ENCODE data around the gene KCNN3.

Gene KCNN3

DNA sequence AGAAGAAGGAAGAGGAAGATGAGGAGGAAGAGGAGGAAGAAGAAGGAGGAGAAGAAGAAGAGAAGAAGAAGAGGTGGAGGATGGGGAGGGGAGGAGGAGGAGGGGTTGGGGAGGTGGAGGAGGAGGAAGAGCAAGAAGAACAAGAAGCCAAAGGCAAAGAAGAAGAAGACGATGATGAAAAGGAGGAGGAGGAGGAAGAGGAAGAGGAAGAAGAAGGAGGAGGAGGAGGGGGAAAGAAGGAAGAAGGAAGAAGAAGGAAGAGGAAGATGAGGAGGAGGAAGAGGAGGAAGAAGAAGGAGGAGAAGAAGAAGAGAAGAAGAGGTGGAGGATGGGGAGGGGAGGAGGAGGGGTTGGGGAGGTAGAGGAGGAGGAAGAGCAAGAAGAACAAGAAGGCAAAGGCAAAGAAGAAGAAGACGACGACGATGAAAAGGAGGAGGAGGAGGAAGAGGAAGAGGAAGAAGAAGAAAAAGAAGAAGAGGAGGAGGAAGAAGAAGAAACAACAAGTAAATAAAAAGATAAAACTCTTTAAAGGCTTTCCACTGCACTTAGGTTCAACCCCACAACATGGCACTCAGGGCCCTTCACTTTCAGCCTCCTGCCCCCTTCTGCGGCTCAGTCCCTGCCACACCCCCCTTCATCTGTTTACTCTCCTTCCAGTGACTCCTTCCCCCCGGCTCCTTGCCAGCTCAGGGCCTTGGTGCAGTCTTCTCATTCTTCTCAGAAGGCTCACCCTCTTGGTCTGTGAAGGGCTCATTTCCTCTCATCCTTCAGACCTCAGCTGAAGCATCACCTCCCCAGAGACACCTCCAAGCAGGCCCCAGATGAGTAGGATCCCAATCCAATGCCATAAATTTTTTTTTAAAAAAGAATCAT lies 114.0 kb downstream of the KCNN3 start:
- H3K4me3 ChIP-seq (ENCODE audit: low read depth, low read length): no peak overlapping the region

GRCh38 chr1:154753426-154753825 lies 116.7 kb downstream of the KCNN3 start:
- no peak overlapping the region for H3K4me3 ChIP-seq (ENCODE audit: low read depth, low read length)

DNA sequence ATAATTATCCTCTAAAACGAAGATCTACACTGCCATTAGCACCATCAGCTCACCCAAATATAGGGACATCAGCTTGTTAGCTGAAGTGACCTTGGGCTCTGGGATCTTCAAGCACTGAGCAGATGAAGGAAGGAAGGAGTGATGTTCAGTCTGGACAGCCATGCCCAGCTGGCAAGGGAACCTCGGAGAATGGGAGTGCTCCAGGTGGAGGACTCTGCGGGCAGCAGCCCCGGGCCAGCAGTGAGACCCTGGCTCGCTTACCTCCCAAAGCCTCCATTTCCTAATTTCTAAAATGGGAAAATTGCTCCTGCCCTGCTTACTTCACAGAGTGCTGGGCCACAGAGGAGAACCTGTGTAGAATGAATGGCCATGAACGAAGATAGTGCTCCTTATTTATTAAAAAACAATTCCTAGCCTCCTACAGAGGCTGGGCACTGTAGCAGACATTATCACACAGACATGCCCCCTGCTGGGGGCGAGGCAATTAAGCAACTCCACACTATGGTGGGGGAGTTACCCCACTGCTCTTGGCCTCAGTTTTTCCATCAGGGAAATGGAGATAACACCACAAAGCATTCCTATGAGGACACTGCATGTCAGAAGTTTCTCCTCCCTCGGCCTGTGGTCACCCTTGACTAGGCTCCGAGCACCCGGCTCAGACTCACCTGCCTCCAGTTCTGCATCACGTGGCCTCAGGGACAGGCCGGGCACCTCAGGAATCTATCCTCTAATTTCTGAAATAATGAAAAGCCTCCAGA lies 117.6 kb downstream of the KCNN3 start:
- H3K4me3 ChIP-seq (ENCODE audit: low read depth, low read length): no peak overlapping the region

DNA sequence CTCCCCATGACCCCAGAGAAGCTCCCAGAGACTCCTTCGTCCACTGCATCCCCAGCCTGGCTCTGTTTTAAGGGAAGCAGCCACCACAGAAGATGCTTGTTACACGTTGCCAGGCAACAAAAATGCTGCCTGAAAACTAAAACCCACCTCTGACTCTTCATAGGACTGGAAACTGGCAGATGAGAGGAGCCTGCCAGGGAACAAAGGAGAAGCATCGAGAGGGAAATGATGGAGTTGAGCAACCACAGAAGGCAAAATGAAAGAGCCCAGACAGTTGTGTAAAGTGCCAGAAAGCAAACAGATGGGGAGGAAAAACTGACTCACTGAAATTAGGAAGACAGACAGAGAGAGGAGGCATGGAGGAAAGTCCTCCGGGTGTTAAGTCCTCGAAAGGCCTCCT lies 118.4 kb downstream of the KCNN3 start:
- H3K4me3 ChIP-seq (ENCODE audit: low read depth, low read length): no peak overlapping the region

DNA sequence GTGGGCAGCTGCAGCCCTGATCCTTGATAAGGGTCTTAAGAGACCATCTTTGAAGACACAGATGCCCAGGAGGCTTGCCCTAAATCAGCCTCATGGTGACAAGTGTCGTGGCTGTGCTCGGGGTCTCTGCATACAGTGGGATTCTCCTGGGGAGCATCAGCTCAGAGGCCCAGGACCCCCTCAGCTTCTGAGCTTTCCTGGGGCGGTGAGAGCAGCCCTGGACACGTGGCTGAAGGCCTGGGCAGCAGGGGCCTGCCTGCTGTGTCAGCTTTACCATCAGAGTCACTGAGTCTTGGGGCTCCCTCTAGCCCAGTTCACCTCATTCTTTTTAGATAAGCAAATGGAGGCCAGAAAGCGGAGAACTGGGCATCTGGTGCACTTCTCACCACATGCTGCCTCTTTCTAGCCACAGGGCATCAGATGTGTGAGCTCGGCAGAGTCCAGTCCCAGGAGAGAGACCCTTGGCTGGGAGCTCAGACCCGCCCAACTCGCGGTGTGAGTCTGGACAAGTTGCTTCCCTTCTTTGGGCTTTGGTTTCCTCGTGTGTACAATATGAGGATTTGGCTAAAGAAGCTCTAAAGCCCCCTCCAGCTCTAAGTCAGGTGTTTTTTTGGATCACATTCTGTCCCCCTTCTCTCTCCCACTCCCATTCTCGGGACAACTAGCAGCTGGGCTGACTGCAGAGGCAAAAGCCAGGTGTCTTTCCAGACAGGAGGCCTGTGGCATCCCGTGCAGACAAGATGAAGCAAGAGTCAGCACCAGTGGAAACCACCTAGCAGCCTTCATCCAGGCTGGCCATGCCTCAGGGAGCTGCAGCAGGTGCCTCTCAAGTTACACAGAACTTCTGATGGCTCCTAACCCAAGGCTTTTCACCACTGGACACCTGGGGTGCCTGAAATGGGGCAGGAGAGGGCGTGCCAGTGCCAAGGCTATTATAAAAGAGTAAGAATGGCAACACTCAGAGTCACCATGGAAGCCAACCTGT lies 119.1 kb downstream of the KCNN3 start:
- no peak overlapping the region for H3K4me3 ChIP-seq (ENCODE audit: low read depth, low read length)

- no peak overlapping the region for H3K4me3 ChIP-seq (ENCODE audit: low read depth, low read length)
Observed at GRCh38 chr1:154749078-154749760, 120.9 kb downstream of the KCNN3 start.

DNA sequence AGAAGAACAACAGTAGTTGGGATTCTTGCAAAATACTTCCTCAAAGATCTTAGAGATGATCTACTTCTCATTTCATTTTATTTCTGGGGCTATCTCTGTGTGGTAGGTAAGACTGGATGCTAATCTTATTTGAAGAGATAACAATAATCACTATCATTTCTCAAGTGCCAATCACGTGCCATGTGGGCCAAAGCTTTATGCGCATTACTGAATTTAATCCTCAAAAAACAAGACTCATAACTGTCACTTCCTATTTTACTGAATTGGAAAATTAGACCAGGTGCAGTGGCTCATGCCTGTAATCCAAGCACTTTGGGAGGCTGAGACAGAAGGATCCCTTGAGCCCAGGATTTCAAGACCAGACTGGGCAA lies 121.7 kb downstream of the KCNN3 start:
- H3K4me3 ChIP-seq (ENCODE audit: low read depth, low read length): no peak overlapping the region

DNA sequence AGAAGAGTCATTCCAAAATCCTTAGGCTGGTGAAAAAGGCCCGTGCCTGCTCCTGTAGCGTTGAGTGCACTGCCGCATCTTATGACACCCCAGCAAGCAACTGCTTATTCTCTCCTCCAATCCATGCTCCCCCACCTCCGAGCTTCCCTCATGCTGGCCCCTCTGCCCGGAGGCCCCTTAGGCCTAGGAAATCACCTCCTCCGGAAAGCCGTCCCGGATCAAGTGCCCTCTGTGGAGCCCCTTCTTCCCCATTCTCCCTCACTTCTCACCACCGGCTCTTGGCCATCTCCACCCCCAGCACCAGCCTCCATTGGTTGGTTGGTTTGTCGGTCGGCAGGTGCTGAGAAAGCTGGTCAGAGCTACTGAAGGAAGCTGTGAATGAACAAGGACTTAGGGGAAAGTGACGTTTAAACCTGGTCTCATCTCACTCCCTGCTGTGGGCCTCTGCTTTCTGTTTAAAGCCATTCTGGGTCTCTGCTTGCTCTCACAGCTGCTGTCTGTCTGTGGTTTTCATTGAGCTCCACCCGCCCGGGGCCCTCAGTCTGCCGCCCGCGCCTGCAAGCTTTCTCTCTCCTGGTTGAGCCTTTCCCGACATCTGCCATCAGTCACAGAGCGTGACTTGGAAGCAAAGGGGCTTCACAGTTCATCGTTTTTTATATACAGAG lies 122.2 kb downstream of the KCNN3 start:
- no peak overlapping the region for H3K4me3 ChIP-seq (ENCODE audit: low read depth, low read length)

DNA sequence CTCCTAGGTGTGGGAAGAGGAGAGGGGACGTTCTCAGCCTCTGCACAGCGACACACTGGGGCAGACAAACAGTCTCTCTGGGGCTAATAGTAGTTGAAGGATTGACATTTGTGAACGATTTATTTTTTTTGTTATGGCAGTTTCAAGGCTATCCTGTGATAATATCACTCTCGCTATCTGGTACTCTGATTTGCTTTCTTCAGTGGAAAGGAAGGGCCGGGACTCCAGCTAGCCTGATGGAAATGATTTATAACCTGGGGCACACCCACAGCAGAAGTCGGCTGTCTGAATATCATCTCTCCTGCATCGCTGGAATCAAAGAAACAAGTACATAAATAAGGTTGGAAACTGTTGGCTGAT lies 122.7 kb downstream of the KCNN3 start:
- H3K4me3 ChIP-seq (ENCODE audit: low read depth, low read length): no peak overlapping the region

GRCh38 chr1:154746622-154747299 lies 123.3 kb downstream of the KCNN3 start:
- no peak overlapping the region for H3K4me3 ChIP-seq (ENCODE audit: low read depth, low read length)

DNA sequence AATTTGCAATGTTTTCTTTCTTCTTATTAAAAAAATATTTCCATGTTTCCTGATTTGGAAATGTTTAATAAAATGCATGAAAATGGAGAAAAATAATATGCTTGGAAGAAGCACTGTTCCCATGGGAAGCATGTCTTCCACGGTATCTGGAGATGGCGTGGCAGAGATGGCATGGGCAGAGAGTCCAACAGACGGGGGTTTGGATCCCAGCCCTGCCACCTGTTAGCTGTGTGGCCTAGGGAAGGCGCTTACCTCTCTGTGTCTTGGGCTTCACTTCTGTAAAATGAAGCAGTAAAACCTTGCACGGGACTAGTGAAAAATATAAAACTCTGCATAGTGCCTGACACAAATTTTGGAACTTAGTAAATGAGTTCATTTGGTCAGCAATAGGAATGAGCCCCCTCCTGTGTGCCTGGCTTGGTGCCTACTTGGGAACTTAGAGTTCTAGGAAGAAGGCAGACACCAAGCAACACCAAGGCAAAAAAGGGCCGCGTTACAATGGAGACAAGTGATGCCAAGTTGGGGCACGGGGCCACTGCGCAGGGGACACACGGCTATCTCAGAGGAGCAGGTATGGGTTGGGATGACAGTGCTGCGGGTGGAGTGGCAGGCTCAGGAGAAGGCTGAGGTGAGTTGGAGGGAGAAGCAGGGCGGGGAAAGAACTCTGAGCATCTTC lies 124.2 kb downstream of the KCNN3 start:
- no peak overlapping the region for H3K4me3 ChIP-seq (ENCODE audit: low read depth, low read length)

- no peak overlapping the region for H3K4me3 ChIP-seq (ENCODE audit: low read depth, low read length)
Observed at GRCh38 chr1:154745286-154745731, 124.8 kb downstream of the KCNN3 start.

- no peak overlapping the region for H3K4me3 ChIP-seq (ENCODE audit: low read depth, low read length)
Observed at GRCh38 chr1:154744352-154745035, 125.6 kb downstream of the KCNN3 start.

DNA sequence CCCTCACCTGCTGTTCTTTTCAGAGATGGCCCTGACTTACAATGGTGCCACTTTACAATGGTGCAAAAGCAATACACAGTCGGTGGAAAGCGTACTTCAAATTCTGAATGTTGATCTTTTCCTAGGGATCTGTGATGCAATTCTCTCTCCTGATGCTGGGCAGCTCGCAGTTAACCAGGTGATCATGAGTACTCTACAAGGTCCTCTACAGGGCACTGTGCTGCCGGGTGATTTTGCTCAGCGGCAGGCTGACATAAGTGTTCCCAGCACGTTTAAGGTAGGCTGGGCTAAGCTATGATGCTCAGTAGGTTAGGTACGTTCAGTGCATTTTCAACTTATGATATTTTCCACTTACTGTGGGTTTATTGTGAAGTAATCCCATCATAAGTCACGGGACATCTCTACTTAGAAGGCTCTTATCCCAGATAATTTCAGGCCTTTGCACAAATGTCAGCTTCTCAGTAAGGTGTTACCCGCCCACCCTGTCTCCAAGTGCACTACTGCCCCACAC lies 126.5 kb downstream of the KCNN3 start:
- no peak overlapping the region for H3K4me3 ChIP-seq (ENCODE audit: low read depth, low read length)

DNA sequence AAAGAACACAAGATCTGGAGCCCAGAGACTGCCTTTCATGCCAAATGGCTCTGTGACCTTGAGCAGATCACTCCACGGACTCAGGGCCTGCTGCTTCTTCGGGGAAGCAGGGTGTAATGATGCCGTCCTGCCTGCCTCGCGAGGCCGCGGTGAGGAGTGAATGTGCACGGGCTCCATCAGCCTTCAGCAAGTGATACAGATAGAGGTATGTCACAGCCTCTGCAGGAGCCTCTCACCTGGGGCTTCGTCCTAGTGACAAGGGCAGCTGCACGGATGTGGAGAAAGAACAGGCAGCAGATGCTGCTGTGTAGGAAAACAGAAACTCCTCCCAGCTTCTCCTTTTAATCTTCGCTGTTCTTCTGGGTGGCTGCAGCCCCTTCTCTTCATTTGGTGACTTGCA lies 127.5 kb downstream of the KCNN3 start:
- H3K4me3 ChIP-seq (ENCODE audit: low read depth, low read length): no peak overlapping the region

- no peak overlapping the region for H3K4me3 ChIP-seq (ENCODE audit: low read depth, low read length)
Observed at GRCh38 chr1:154741741-154742495, 128.2 kb downstream of the KCNN3 start.

- no peak overlapping the region for H3K4me3 ChIP-seq (ENCODE audit: low read depth, low read length)
Observed at GRCh38 chr1:154741327-154741726, 128.8 kb downstream of the KCNN3 start.

All from iPS-11a (cell line).